ENCODE data around the gene IL22RA1. TPM values are rescaled to one million over a fixed set of nuclear protein-coding genes. Genes with fewer than 3 reads are reported as not detected.

IL22RA1 gene
- total and polyA plus RNA-seq, 5 donors from 2014 or later = not detected

DNA sequence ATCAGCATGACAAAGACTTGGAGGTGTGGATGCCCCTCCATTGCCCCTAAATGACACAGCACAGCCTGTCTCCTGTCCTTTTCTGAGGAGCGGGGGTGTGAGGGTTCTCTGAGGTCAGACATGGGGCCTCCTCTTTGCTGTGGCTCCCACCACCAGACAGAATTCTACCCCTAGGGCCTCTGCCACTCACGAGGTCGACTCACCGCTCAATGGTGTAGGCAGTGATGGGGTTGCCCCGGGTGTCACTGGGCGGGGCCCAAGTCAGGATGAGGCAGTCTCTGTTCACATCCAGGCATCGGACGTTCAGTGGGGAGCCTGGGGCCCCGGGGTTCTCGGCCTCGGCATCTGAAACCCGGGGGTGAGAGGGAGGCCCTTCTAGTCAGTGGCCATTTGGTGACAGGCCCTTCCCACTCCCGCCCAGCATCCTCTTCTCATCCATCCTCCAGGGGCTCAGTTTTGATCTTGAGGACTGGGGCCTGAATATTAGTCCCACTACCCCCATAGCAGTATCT is 50.9 kb downstream of the IL22RA1 start:
- no peak for DNase-seq
- H3K4me3 Mint-ChIP-seq = no peak overlapping the region
- Histone ChIP-seq H3K4me3 (ENCODE audit: low read depth, low read length) (no peak overlapping the region), H3K4me1 (ENCODE audit: control insufficient read depth, insufficient read depth, low read length, poor library complexity, severe bottlenecking) (no peaks in the 10 kb centered on the region), H3K9me3 (ENCODE audit: control insufficient read depth in 2 of 2, low read length in 2 of 2) (no peaks in the 10 kb centered on the region), H3K27me3 (ENCODE audit: control insufficient read depth, insufficient read depth, low read length) (no peaks in the 10 kb centered on the region), H3K27ac (ENCODE audit: insufficient read depth, low read length, poor library complexity, severe bottlenecking) (no peak overlapping the region), H3K36me3 (ENCODE audit: control insufficient read depth, insufficient read depth, low read length) (no peaks in the 10 kb centered on the region)
- H3K4me1 Mint-ChIP-seq = no peaks in the 10 kb centered on the region
- H3K9me3 Mint-ChIP-seq = no peaks in the 10 kb centered on the region
- H3K27me3 Mint-ChIP-seq = peaks cover 11% of the 10 kb centered on the region
- H3K27ac Mint-ChIP-seq = no peak overlapping the region
- no peak for ATAC-seq (ENCODE audit: low read depth in 2 of 2)
- no peaks in the 10 kb centered on the region for H3K36me3 Mint-ChIP-seq

- H3K9me3 Mint-ChIP-seq = no peaks in the 10 kb centered on the region
- H3K4me3 Mint-ChIP-seq = no peak overlapping the region
- peaks cover 10% of the 10 kb centered on the region for H3K27me3 Mint-ChIP-seq
- H3K27me3 ChIP-seq (ENCODE audit: control insufficient read depth, insufficient read depth, low read length) = no peaks in the 10 kb centered on the region
- no peak for ATAC-seq (ENCODE audit: low read depth in 2 of 2)
- no peaks in the 10 kb centered on the region for H3K4me1 Mint-ChIP-seq
- no peaks in the 10 kb centered on the region for H3K9me3 ChIP-seq (ENCODE audit: control insufficient read depth in 2 of 2, low read length in 2 of 2)
- H3K4me1 ChIP-seq (ENCODE audit: control insufficient read depth, insufficient read depth, low read length, poor library complexity, severe bottlenecking) = no peaks in the 10 kb centered on the region
- H3K27ac Mint-ChIP-seq = no peak overlapping the region
- no peaks in the 10 kb centered on the region for H3K36me3 ChIP-seq (ENCODE audit: control insufficient read depth, insufficient read depth, low read length)
- no peaks in the 10 kb centered on the region for H3K36me3 Mint-ChIP-seq
- DNase-seq = no peak
- H3K4me3 ChIP-seq (ENCODE audit: low read depth, low read length) = no peak overlapping the region
- no peak overlapping the region for H3K27ac ChIP-seq (ENCODE audit: insufficient read depth, low read length, poor library complexity, severe bottlenecking)
These were observed 52.2 kb downstream of the IL22RA1 start for GRCh38 chr1:24090736-24091135.

- Mint-ChIP-seq H3K36me3 (no peaks in the 10 kb centered on the region), H3K4me3 (no peak overlapping the region), H3K27ac (no peak overlapping the region), H3K9me3 (no peaks in the 10 kb centered on the region), H3K4me1 (no peaks in the 10 kb centered on the region), H3K27me3 (peaks cover 10% of the 10 kb centered on the region)
- DNase-seq = no peak
- H3K9me3 ChIP-seq (ENCODE audit: control insufficient read depth in 2 of 2, low read length in 2 of 2) = no peaks in the 10 kb centered on the region
- no peaks in the 10 kb centered on the region for H3K4me1 ChIP-seq (ENCODE audit: control insufficient read depth, insufficient read depth, low read length, poor library complexity, severe bottlenecking)
- H3K27ac ChIP-seq (ENCODE audit: insufficient read depth, low read length, poor library complexity, severe bottlenecking) = no peak overlapping the region
- no peaks in the 10 kb centered on the region for H3K36me3 ChIP-seq (ENCODE audit: control insufficient read depth, insufficient read depth, low read length)
- H3K27me3 ChIP-seq (ENCODE audit: control insufficient read depth, insufficient read depth, low read length) = no peaks in the 10 kb centered on the region
- ATAC-seq (ENCODE audit: low read depth in 2 of 2) = no peak
- H3K4me3 ChIP-seq (ENCODE audit: low read depth, low read length) = no peak overlapping the region
These were observed 53.0 kb downstream of the IL22RA1 start for GRCh38 chr1:24089743-24090555.

- Mint-ChIP-seq H3K27me3 (peaks cover 10% of the 10 kb centered on the region), H3K36me3 (no peaks in the 10 kb centered on the region), H3K4me3 (no peak overlapping the region), H3K9me3 (no peaks in the 10 kb centered on the region), H3K4me1 (no peaks in the 10 kb centered on the region), H3K27ac (no peak overlapping the region)
- Histone ChIP-seq H3K9me3 (ENCODE audit: control insufficient read depth in 2 of 2, low read length in 2 of 2) (no peaks in the 10 kb centered on the region), H3K27me3 (ENCODE audit: control insufficient read depth, insufficient read depth, low read length) (no peaks in the 10 kb centered on the region), H3K4me3 (ENCODE audit: low read depth, low read length) (no peak overlapping the region), H3K36me3 (ENCODE audit: control insufficient read depth, insufficient read depth, low read length) (no peaks in the 10 kb centered on the region), H3K4me1 (ENCODE audit: control insufficient read depth, insufficient read depth, low read length, poor library complexity, severe bottlenecking) (no peaks in the 10 kb centered on the region), H3K27ac (ENCODE audit: insufficient read depth, low read length, poor library complexity, severe bottlenecking) (no peak overlapping the region)
- no peak for ATAC-seq (ENCODE audit: low read depth in 2 of 2)
- no peak for DNase-seq
These were observed 53.8 kb downstream of the IL22RA1 start for GRCh38 chr1:24089027-24089742.

DNA sequence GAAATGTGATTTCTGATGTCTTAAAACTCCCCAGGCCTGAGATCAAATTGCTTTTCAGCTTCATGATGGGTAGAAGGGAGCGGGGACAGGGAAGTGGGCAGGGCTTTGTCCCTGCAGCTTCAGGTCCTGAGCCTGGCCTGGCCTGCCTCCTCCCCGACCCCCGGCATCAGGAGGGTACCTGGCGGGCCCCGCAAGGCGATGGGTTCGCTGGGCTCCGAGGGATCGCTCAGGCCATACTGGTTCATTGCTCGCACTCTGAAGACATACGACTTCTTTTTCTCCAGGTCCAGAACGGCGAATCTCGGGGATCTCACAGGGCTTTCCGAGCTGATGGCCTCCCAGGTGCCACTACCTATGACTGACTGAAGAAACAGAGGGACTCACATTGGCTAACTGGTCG is 56.5 kb downstream of the IL22RA1 start:
- H3K4me1 Mint-ChIP-seq = no peaks in the 10 kb centered on the region
- H3K27ac Mint-ChIP-seq = no peak overlapping the region
- Histone ChIP-seq H3K36me3 (ENCODE audit: control insufficient read depth, insufficient read depth, low read length) (no peaks in the 10 kb centered on the region), H3K27me3 (ENCODE audit: control insufficient read depth, insufficient read depth, low read length) (no peaks in the 10 kb centered on the region), H3K9me3 (ENCODE audit: control insufficient read depth in 2 of 2, low read length in 2 of 2) (no peaks in the 10 kb centered on the region), H3K4me1 (ENCODE audit: control insufficient read depth, insufficient read depth, low read length, poor library complexity, severe bottlenecking) (no peaks in the 10 kb centered on the region), H3K4me3 (ENCODE audit: low read depth, low read length) (no peak overlapping the region), H3K27ac (ENCODE audit: insufficient read depth, low read length, poor library complexity, severe bottlenecking) (no peak overlapping the region)
- peaks cover 10% of the 10 kb centered on the region for H3K27me3 Mint-ChIP-seq
- ATAC-seq (ENCODE audit: low read depth in 2 of 2) (no peak), DNase-seq (no peak)
- H3K4me3 Mint-ChIP-seq = no peak overlapping the region
- no peaks in the 10 kb centered on the region for H3K9me3 Mint-ChIP-seq
- H3K36me3 Mint-ChIP-seq = no peaks in the 10 kb centered on the region

- no peaks in the 10 kb centered on the region for H3K9me3 ChIP-seq (ENCODE audit: control insufficient read depth in 2 of 2, low read length in 2 of 2)
- Mint-ChIP-seq H3K4me3 (no peak overlapping the region), H3K4me1 (no peaks in the 10 kb centered on the region), H3K27me3 (peaks cover 10% of the 10 kb centered on the region), H3K36me3 (no peaks in the 10 kb centered on the region), H3K27ac (no peak overlapping the region), H3K9me3 (peaks cover 0 to 2% (median 0%) of the 10 kb centered on the region in 7 donors)
- no peak for ATAC-seq (ENCODE audit: low read depth in 2 of 2)
- no peaks in the 10 kb centered on the region for H3K4me1 ChIP-seq (ENCODE audit: control insufficient read depth, insufficient read depth, low read length, poor library complexity, severe bottlenecking)
- no peak for DNase-seq
- H3K4me3 ChIP-seq (ENCODE audit: low read depth, low read length) = no peak overlapping the region
- H3K27ac ChIP-seq (ENCODE audit: insufficient read depth, low read length, poor library complexity, severe bottlenecking) = no peak overlapping the region
- no peaks in the 10 kb centered on the region for H3K36me3 ChIP-seq (ENCODE audit: control insufficient read depth, insufficient read depth, low read length)
- no peaks in the 10 kb centered on the region for H3K27me3 ChIP-seq (ENCODE audit: control insufficient read depth, insufficient read depth, low read length)
These were observed 57.4 kb downstream of the IL22RA1 start for GRCh38 chr1:24085546-24085945.

DNA sequence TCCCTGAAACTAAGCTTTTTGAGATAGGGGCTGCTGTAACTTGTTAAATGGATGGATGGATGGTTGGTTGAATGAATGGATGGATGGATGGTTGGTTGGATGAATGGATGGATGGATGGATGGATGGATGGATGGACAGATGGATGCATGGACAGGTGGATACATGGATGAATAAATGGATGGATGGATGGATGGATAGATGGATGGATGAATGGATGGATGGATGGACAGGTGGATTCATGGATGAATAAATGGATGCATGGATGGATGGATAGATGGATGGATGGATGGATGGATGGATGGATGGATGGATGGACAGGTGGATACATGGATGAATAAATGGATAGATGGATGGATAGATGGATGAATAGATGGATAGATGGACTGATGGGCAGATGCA is 57.9 kb downstream of the IL22RA1 start:
- no peaks in the 10 kb centered on the region for H3K9me3 ChIP-seq (ENCODE audit: control insufficient read depth in 2 of 2, low read length in 2 of 2)
- H3K36me3 ChIP-seq (ENCODE audit: control insufficient read depth, insufficient read depth, low read length) = no peaks in the 10 kb centered on the region
- Mint-ChIP-seq H3K4me3 (no peak overlapping the region), H3K36me3 (no peaks in the 10 kb centered on the region), H3K4me1 (no peaks in the 10 kb centered on the region), H3K27ac (no peak overlapping the region), H3K9me3 (peaks cover 0 to 2% (median 0%) of the 10 kb centered on the region in 7 donors), H3K27me3 (peaks cover 10% of the 10 kb centered on the region)
- ATAC-seq (ENCODE audit: low read depth in 2 of 2) = no peak
- H3K27me3 ChIP-seq (ENCODE audit: control insufficient read depth, insufficient read depth, low read length) = no peaks in the 10 kb centered on the region
- H3K4me1 ChIP-seq (ENCODE audit: control insufficient read depth, insufficient read depth, low read length, poor library complexity, severe bottlenecking) = no peaks in the 10 kb centered on the region
- DNase-seq = no peak
- H3K4me3 ChIP-seq (ENCODE audit: low read depth, low read length) = no peak overlapping the region
- no peak overlapping the region for H3K27ac ChIP-seq (ENCODE audit: insufficient read depth, low read length, poor library complexity, severe bottlenecking)

Measured in CD4-positive, CD25-positive, alpha-beta regulatory T cell (primary cell).